PFSK-1 (cell line): ENCODE data around the gene APRT.

Experiments
- FOXP2 ChIP-seq: optimal IDR thresholded peaks from 2 replicates; pipeline ENCODE3; 2011; ENCODE audit warnings: borderline replicate concordance, control low read depth, inconsistent platforms; ENCODE audit not compliant: insufficient read depth; ENCODE audit errors: extremely low read length, extremely low read depth
- POLR2AphosphoS5 ChIP-seq: IDR thresholded peaks from 2 replicates; pipeline ENCODE4 v1.6.1; 2012; ENCODE audit warnings: low read depth, mild to moderate bottlenecking, control low read depth, low read length, moderate library complexity
- SIN3A ChIP-seq: IDR thresholded peaks from 2 replicates; pipeline ENCODE4 v1.6.1; 2012; ENCODE audit warnings: mild to moderate bottlenecking, low read length, moderate library complexity, borderline replicate concordance; ENCODE audit not compliant: insufficient read depth
- TAF1 ChIP-seq: IDR thresholded peaks from 2 replicates; pipeline ENCODE4 v1.6.1; 2012; ENCODE audit warnings: low read length, control low read depth, borderline replicate concordance; ENCODE audit not compliant: insufficient read depth
- TF ChIP-seq, protein P1 (sequence below), 2 experiments: IDR thresholded peaks; 2 replicates each; pipeline versions ENCODE4 v1.6.1 to v1.8.0; 2011 to 2012; ENCODE audit warnings: low read depth in 2 of 2, low read length in 2 of 2, control low read depth in 1 of 2, inconsistent platforms in 1 of 2, mild to moderate bottlenecking in 1 of 2, moderate library complexity in 1 of 2; ENCODE audit not compliant: insufficient read depth in 1 of 2

The APRT gene

DNA sequence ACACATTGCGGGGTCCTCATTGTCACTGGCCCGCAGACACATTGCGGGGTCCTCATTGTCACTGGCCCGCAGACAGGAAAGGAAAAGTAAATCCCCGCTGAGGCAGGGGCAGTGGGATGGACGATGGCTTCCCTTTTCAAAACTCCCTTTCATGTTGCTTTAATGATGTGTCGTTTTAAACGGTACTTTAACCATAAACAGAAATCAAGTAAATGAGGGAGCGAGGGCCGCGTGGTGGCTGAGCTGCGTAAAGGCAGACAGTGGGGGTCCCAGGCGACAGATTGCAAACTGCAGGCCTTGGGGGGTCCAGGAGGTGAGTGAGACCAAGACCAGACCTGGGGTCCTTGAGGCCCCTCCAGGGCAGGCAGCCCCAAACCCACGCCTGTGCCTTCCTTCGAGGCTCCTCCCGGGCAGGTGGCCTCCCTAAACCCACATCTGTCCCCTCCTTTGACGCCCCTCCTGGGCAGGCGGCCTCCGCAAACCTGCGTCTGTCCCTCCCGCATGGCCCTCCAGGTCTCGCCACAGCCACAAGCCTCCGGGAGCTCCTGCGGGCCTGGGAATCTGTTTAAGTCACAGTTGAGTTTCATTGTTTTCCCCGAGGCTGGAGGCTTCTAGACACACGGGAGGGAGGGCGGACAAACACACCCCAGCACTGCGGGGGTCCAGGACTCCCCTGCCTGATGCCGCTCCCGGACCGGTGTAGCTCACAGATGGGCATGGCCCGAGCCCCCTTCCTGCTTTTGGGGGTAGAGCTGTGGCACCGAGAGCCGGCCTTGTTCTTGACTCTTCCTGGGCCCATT lies 34.1 kb downstream of the APRT start:
- TF ChIP-seq TAF1 (no peak), FOXP2 (no peak), POLR2AphosphoS5 (no peak), SIN3A (no peak)
- TF ChIP-seq, protein P1, sequence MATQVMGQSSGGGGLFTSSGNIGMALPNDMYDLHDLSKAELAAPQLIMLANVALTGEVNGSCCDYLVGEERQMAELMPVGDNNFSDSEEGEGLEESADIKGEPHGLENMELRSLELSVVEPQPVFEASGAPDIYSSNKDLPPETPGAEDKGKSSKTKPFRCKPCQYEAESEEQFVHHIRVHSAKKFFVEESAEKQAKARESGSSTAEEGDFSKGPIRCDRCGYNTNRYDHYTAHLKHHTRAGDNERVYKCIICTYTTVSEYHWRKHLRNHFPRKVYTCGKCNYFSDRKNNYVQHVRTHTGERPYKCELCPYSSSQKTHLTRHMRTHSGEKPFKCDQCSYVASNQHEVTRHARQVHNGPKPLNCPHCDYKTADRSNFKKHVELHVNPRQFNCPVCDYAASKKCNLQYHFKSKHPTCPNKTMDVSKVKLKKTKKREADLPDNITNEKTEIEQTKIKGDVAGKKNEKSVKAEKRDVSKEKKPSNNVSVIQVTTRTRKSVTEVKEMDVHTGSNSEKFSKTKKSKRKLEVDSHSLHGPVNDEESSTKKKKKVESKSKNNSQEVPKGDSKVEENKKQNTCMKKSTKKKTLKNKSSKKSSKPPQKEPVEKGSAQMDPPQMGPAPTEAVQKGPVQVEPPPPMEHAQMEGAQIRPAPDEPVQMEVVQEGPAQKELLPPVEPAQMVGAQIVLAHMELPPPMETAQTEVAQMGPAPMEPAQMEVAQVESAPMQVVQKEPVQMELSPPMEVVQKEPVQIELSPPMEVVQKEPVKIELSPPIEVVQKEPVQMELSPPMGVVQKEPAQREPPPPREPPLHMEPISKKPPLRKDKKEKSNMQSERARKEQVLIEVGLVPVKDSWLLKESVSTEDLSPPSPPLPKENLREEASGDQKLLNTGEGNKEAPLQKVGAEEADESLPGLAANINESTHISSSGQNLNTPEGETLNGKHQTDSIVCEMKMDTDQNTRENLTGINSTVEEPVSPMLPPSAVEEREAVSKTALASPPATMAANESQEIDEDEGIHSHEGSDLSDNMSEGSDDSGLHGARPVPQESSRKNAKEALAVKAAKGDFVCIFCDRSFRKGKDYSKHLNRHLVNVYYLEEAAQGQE (IDR thresholded peaks at IDR 0.05; ENCODE audit: insufficient read depth in 1 of 2, low read depth in 2 of 2, low read length in 2 of 2): no peak

DNA sequence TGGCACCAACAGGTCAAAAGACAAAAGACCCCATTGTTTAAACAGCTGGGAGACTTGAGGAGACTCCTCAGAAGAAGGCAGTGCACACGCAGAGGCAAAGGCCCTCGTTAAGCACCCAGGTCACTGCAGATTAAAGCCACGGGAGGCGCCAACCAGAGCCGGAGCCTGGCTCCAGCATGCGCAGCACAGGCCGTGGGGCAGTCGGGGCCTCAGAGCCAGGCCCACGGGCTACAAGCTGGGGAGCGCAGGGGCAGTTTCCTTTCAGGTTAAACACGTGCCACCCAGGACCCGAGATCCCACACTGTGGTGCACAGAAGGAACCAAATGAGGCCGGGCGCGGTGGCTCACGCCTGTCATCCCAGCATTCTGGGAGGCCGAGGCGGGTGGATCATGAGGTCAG lies 35.9 kb downstream of the APRT start:
- no peak for TF ChIP-seq FOXP2
- TF ChIP-seq, protein P1 (IDR thresholded peaks at IDR 0.05; ENCODE audit: insufficient read depth in 1 of 2, low read depth in 2 of 2, low read length in 2 of 2): no peak
- TF ChIP-seq TAF1: no peak
- no peak for TF ChIP-seq SIN3A
- no peak for TF ChIP-seq POLR2AphosphoS5

- TF ChIP-seq POLR2AphosphoS5: no peak
- TF ChIP-seq, protein P1 (IDR thresholded peaks at IDR 0.05; ENCODE audit: insufficient read depth in 1 of 2, low read depth in 2 of 2, low read length in 2 of 2): no peak
- TF ChIP-seq TAF1: no peak
- TF ChIP-seq FOXP2: no peak
- no peak for TF ChIP-seq SIN3A
Measured at GRCh38 chr16:88774544-88775393, 37.0 kb downstream of the APRT start.

DNA sequence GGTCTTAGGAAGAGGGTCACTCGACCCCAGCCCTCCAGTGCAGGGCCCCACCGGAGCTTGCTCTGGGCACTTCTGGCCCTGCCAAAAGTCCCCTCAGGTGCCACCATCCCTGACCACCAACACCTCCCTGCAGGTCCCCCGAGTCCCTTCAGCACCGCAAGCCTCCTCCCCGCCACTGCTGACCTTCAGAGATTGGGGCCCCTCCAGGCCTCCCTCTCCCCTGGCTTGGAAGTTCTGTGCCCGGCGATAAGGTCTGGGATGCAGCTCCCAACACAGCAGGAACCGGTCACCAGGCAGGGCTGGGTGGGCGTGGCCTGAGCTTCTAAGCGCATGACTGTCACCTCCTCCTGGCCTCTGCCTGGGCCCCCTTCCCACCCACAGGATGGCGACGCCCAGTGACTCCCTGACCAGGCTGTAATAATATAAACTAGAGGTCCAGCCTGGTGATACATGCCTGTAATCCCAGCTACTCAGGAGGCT lies 37.9 kb downstream of the APRT start:
- TF ChIP-seq SIN3A (no peak), POLR2AphosphoS5 (no peak), FOXP2 (no peak), TAF1 (no peak)
- TF ChIP-seq, protein P1 (IDR thresholded peaks at IDR 0.05; ENCODE audit: insufficient read depth in 1 of 2, low read depth in 2 of 2, low read length in 2 of 2): no peak
